ENCODE data around the gene TEAD4. TPM values are rescaled to one million over a fixed set of nuclear protein-coding genes. Genes with fewer than 3 reads are reported as not detected.
"Not testable (repeated sequence)": the region's sequence is repeated elsewhere in the genome, so short reads cannot be mapped to it uniquely, and the experiment has no call there.

Gene TEAD4
- total and polyA plus RNA-seq, 2 donors from 2014 or later, result 19.8 to 40.9 TPM

GRCh38 chr12:3061501-3062215, 102.5 kb downstream of the TEAD4 start:
- Histone ChIP-seq H3K27ac (ENCODE audit: low read depth in 2 of 2, low read length in 2 of 2) (no peak overlapping the region), H3K9me3 (ENCODE audit: control insufficient read depth in 2 of 3, insufficient read depth in 1 of 3, low read length in 3 of 3) (no peaks in the 10 kb centered on the region), H3K36me3 (ENCODE audit: control insufficient read depth in 2 of 3, insufficient read depth in 3 of 3, low read length in 3 of 3) (no peaks in the 10 kb centered on the region), H3K4me1 (ENCODE audit: control insufficient read depth in 2 of 3, insufficient read depth in 2 of 3, low read depth in 1 of 3, low read length in 3 of 3) (no peaks in the 10 kb centered on the region), H3K9ac (ENCODE audit: low read length in 3 of 3) (no peak overlapping the region), H3K4me3 (ENCODE audit: low read length in 3 of 3) (no peak overlapping the region), H3K27me3 (ENCODE audit: control insufficient read depth, insufficient read depth, low read length) (no peaks in the 10 kb centered on the region)
- FAIRE-seq (no peak), DNase-seq (no peak)
- TF ChIP-seq, protein P1, sequence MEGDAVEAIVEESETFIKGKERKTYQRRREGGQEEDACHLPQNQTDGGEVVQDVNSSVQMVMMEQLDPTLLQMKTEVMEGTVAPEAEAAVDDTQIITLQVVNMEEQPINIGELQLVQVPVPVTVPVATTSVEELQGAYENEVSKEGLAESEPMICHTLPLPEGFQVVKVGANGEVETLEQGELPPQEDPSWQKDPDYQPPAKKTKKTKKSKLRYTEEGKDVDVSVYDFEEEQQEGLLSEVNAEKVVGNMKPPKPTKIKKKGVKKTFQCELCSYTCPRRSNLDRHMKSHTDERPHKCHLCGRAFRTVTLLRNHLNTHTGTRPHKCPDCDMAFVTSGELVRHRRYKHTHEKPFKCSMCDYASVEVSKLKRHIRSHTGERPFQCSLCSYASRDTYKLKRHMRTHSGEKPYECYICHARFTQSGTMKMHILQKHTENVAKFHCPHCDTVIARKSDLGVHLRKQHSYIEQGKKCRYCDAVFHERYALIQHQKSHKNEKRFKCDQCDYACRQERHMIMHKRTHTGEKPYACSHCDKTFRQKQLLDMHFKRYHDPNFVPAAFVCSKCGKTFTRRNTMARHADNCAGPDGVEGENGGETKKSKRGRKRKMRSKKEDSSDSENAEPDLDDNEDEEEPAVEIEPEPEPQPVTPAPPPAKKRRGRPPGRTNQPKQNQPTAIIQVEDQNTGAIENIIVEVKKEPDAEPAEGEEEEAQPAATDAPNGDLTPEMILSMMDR (IDR thresholded peaks at IDR 0.05; ENCODE audit: borderline replicate concordance, extremely low read depth, insufficient read depth), result no peak
- intact Hi-C loops (cut with DNase I), result no loop called here

GRCh38 chr12:3065300-3065699, 106.1 kb downstream of the TEAD4 start:
- H3K4me3 ChIP-seq (ENCODE audit: low read length in 3 of 3), result no peak overlapping the region
- H3K36me3 ChIP-seq (ENCODE audit: control insufficient read depth in 2 of 3, insufficient read depth in 3 of 3, low read length in 3 of 3), result no peaks in the 10 kb centered on the region
- intact Hi-C loops (cut with DNase I), result no loop called here
- no peak overlapping the region for H3K27ac ChIP-seq (ENCODE audit: low read depth in 2 of 2, low read length in 2 of 2)
- H3K9me3 ChIP-seq (ENCODE audit: control insufficient read depth in 2 of 3, insufficient read depth in 1 of 3, low read length in 3 of 3), result no peaks in the 10 kb centered on the region
- H3K4me1 ChIP-seq (ENCODE audit: control insufficient read depth in 2 of 3, insufficient read depth in 2 of 3, low read depth in 1 of 3, low read length in 3 of 3), result no peaks in the 10 kb centered on the region
- TF ChIP-seq, protein P1 (IDR thresholded peaks at IDR 0.05; ENCODE audit: borderline replicate concordance, extremely low read depth, insufficient read depth), result no peak
- no peaks in the 10 kb centered on the region for H3K27me3 ChIP-seq (ENCODE audit: control insufficient read depth, insufficient read depth, low read length)
- FAIRE-seq, result no peak
- DNase-seq, result no peak
- H3K9ac ChIP-seq (ENCODE audit: low read length in 3 of 3), result no peak overlapping the region

- DNase-seq; H3K27ac ChIP-seq (ENCODE audit: low read depth in 2 of 2, low read length in 2 of 2); H3K36me3 ChIP-seq (ENCODE audit: control insufficient read depth in 2 of 3, insufficient read depth in 3 of 3, low read length in 3 of 3); H3K27me3 ChIP-seq (ENCODE audit: control insufficient read depth, insufficient read depth, low read length); H3K4me1 ChIP-seq (ENCODE audit: control insufficient read depth in 2 of 3, insufficient read depth in 2 of 3, low read depth in 1 of 3, low read length in 3 of 3); H3K9me3 ChIP-seq (ENCODE audit: control insufficient read depth in 2 of 3, insufficient read depth in 1 of 3, low read length in 3 of 3); H3K4me3 ChIP-seq (ENCODE audit: low read length in 3 of 3); H3K9ac ChIP-seq (ENCODE audit: low read length in 3 of 3); FAIRE-seq; intact Hi-C loops (cut with DNase I): not testable (repeated sequence)
These were observed 106.6 kb downstream of the TEAD4 start for GRCh38 chr12:3065846-3066245.

DNA sequence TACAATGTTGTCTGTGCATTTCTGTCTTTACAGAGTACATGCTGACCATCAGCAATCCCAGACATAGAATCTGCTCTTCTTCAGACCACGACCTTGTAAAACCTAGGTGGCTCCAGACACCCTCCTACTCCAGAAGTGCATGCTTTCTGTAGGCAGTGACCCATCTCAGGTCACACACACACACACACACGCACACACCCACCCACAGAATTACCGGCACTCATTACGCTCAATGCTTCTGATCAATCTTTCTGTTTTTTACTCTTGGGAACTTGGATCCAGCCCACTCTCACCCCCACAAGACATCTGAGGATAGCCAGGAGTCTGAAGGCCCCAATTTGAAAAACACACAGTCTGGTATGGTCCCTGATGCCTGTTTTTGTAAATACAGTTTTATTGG, 110.5 kb downstream of the TEAD4 start:
- Histone ChIP-seq H3K27me3 (ENCODE audit: control insufficient read depth, insufficient read depth, low read length) (no peaks in the 10 kb centered on the region), H3K27ac (ENCODE audit: low read depth in 2 of 2, low read length in 2 of 2) (no peak overlapping the region), H3K9ac (ENCODE audit: low read length in 3 of 3) (no peak overlapping the region), H3K9me3 (ENCODE audit: control insufficient read depth in 2 of 3, insufficient read depth in 1 of 3, low read length in 3 of 3) (no peaks in the 10 kb centered on the region), H3K36me3 (ENCODE audit: control insufficient read depth in 2 of 3, insufficient read depth in 3 of 3, low read length in 3 of 3) (no peaks in the 10 kb centered on the region), H3K4me3 (ENCODE audit: low read length in 3 of 3) (no peak overlapping the region), H3K4me1 (ENCODE audit: control insufficient read depth in 2 of 3, insufficient read depth in 2 of 3, low read depth in 1 of 3, low read length in 3 of 3) (peaks cover 0 to 12% (median 10%) of the 10 kb centered on the region in 3 donors)
- TF ChIP-seq, protein P1 (IDR thresholded peaks at IDR 0.05; ENCODE audit: borderline replicate concordance, extremely low read depth, insufficient read depth), result no peak
- intact Hi-C loops (cut with DNase I), result loop anchor here (10.0 kb wide), 1 partner anchor 205 kb away; no protein-coding TSS in a partner anchor
- FAIRE-seq (no peak), DNase-seq (no peak)
